Measurements from ENCODE around the gene TLE4. TPM values are rescaled to one million over a fixed set of nuclear protein-coding genes. Genes with fewer than 3 reads are reported as not detected.
A peak's percentile ranks its signal among the peaks of the same experiment; 100 is the strongest.

The TLE4 gene
- total RNA-seq, 1 donor from 2014 or later, result 55.6 TPM

DNA sequence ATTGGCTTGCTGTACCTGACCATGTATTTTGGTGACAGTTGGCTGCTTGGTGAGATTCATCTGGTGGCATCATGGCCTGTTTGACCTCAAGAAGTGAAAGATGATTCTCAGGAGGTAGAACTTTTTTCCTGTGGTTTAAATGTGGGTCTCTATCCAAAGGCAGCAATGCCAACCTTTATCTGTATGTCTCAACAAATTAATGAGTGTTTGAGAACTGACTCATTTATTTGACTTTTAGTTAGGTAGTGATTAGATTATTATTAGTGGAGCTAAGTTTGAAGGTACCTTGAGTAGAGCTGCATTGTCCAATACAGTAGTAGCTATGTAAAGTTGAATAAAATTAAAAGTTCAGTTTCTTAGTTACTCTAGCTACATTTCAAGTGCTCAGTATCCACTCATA, 48.2 kb downstream of the TLE4 start:
- H3K36me3 Mint-ChIP-seq (ENCODE audit: insufficient read depth), result peaks cover 2% of the 10 kb centered on the region
- TF ChIP-seq, protein P1, sequence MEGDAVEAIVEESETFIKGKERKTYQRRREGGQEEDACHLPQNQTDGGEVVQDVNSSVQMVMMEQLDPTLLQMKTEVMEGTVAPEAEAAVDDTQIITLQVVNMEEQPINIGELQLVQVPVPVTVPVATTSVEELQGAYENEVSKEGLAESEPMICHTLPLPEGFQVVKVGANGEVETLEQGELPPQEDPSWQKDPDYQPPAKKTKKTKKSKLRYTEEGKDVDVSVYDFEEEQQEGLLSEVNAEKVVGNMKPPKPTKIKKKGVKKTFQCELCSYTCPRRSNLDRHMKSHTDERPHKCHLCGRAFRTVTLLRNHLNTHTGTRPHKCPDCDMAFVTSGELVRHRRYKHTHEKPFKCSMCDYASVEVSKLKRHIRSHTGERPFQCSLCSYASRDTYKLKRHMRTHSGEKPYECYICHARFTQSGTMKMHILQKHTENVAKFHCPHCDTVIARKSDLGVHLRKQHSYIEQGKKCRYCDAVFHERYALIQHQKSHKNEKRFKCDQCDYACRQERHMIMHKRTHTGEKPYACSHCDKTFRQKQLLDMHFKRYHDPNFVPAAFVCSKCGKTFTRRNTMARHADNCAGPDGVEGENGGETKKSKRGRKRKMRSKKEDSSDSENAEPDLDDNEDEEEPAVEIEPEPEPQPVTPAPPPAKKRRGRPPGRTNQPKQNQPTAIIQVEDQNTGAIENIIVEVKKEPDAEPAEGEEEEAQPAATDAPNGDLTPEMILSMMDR (IDR thresholded peaks at IDR 0.05; ENCODE audit: unreplicated experiment), result no peak
- H3K27me3 Mint-ChIP-seq, result no peaks in the 10 kb centered on the region
- H3K4me3 Mint-ChIP-seq (ENCODE audit: low read depth), result no peak overlapping the region
- peaks cover 6% of the 10 kb centered on the region for H3K9me3 Mint-ChIP-seq (ENCODE audit: low read depth)
- no peak for DNase-seq (ENCODE audit: low spot score, unreplicated experiment)
- H3K27ac Mint-ChIP-seq, result no peak overlapping the region
- peaks cover 26% of the 10 kb centered on the region for H3K4me1 Mint-ChIP-seq (ENCODE audit: low read depth)

DNA sequence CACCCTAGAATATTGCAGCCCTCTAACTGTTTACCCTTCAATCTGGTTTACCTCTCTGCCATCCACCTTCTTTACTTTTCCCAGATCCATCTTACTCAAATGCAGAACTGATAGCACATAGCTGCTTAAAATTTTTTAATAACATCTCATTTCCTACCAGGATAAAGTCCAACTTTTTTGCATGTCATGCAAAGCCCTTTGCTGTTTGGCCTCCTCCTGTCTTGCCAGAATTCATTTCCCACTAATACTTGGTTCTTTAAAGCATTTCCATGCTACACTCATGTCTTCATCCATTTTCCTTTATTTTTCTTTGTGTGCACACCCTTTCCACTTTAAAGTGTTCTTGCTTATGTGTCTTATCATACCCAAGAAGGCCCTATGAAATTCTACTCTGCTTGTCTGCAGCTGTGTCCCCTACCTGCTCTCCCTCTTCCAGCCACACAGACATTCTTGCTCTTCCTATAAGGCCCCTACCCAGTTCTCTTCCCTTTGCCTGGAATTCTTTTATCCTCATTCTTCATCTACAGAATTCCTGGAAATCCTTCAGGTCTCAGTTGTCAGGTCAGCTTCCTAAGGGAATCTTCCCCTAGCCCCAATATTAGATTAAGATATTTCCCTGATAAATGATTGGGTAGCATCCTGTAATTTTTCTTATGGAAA, 50.3 kb downstream of the TLE4 start:
- TF ChIP-seq, protein P1 (IDR thresholded peaks at IDR 0.05; ENCODE audit: unreplicated experiment), result no peak
- Mint-ChIP-seq H3K27me3 (no peaks in the 10 kb centered on the region), H3K27ac (no peak overlapping the region), H3K4me3 (ENCODE audit: low read depth) (no peak overlapping the region), H3K36me3 (ENCODE audit: insufficient read depth) (peaks cover 2% of the 10 kb centered on the region), H3K4me1 (ENCODE audit: low read depth) (peaks cover 26% of the 10 kb centered on the region), H3K9me3 (ENCODE audit: low read depth) (peaks cover 6% of the 10 kb centered on the region)
- DNase-seq (ENCODE audit: low spot score, unreplicated experiment), result no peak

DNA sequence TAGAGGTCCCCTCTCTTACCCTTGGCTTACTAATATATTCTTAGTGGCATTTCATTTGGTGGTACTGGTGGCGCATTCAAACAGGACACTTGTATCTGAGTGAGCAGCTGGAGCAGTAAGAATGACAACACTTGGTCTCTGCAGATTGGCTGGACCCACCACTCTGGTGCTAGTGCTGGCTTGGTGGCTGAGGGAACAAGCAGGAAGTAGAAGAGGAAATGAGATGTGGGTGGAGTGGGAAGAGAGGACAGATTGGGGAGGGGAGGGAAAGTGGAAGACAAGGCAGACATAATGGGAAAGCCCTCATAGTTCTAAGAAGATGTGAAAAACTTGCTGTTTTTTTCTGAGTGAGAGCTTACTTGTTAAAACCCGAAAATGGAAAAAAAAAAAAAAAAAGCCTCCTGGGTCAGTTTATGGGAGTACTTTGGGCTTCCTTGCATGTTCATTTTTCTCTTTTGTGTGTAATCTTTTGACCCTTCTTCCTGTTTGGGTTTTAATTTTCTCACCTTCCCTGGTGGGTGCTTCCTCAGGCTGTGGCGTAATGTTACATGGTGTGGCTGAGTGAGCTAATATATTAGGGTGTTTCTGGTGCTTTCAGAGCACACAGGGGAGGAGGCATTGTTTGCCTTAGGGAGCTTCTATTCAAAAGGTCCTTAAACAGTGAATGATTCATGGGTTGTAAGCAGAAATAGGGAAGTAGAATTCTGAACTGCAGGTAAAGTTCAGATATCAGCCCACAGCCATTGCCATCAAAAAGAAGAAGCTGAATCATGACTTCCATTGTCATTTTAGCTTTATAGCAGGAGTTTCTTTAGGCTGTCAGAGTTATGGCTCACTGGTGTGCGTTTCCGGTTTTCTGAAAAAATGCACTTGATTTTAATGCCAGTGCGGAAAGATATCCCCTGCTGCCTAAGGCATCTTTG, 52.3 kb downstream of the TLE4 start:
- DNase-seq (ENCODE audit: low spot score, unreplicated experiment), result no peak
- Mint-ChIP-seq H3K4me3 (ENCODE audit: low read depth) (no peak overlapping the region), H3K36me3 (ENCODE audit: insufficient read depth) (peaks cover 2% of the 10 kb centered on the region), H3K4me1 (ENCODE audit: low read depth) (peaks cover 26% of the 10 kb centered on the region), H3K9me3 (ENCODE audit: low read depth) (peaks cover 6% of the 10 kb centered on the region), H3K27ac (peak overlapping the region; percentile 90), H3K27me3 (no peaks in the 10 kb centered on the region)
- TF ChIP-seq, protein P1 (IDR thresholded peaks at IDR 0.05; ENCODE audit: unreplicated experiment), result no peak

DNA sequence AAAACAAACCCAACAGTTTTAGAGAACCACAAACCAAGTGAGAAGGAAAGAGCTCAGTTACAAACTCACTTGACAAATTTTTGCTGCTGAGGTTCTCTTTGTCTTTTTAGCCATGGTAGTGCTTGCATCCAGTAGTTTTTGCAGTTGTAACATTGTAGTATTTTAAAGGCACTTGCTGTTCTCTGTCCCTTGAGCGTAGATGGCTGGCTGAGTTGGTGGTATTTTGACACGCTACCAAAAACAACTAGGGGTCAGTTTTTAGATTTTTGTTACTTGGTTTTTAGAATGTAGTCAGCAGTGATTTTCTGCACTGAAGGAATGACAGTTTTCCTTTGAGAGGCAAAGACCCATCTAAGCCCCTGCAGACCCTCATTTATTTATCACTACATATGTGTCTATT, 58.0 kb downstream of the TLE4 start:
- Mint-ChIP-seq H3K36me3 (ENCODE audit: insufficient read depth) (no peaks in the 10 kb centered on the region), H3K9me3 (ENCODE audit: low read depth) (peaks cover under 1% of the 10 kb centered on the region), H3K27me3 (no peaks in the 10 kb centered on the region), H3K4me3 (ENCODE audit: low read depth) (no peak overlapping the region), H3K27ac (no peak overlapping the region), H3K4me1 (ENCODE audit: low read depth) (peaks cover 10% of the 10 kb centered on the region)
- no peak for DNase-seq (ENCODE audit: low spot score, unreplicated experiment)
- TF ChIP-seq, protein P1 (IDR thresholded peaks at IDR 0.05; ENCODE audit: unreplicated experiment), result no peak

DNA sequence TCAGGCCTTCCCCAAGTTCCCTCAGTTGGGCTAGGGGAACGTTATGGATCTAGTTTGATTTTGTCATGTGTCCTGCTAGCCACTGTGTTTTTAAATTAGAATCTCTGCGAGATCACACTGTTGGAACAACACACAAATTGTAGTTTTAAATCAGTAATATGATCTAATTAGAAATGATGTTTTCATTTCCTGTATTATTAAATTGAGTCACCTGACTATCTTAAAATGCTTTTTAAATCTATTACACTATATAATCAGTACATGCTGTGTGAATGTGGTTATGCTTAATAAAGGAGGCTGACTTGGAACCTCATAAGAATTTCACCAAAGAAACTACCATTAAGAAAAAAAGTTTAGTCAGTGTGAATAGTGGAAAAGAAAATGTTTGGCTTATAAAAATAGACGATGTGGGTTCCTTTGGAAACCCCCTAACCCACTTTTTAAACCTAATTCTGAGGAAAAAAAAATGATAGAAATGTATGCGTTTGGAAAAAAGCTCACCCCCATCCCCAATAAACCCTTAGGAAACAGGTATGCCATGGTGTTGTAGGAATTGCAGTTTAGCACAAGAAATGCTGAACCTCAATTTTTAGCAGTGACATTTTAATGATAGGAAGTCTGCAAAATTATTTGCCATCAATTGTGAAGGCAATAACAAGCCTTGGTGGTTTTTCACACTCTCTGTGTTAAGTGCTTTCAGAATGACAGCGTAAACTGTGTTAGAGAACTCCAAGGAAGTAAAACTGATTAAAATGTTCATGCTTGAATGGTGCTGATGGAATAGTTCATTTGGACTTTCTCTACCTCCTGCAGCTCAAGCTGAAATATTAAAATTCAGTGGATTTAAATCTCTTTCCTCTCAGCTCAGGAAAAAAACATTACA, 59.0 kb downstream of the TLE4 start:
- Mint-ChIP-seq H3K9me3 (ENCODE audit: low read depth) (no peaks in the 10 kb centered on the region), H3K36me3 (ENCODE audit: insufficient read depth) (no peaks in the 10 kb centered on the region), H3K27me3 (no peaks in the 10 kb centered on the region), H3K27ac (no peak overlapping the region), H3K4me1 (ENCODE audit: low read depth) (peaks cover 10% of the 10 kb centered on the region), H3K4me3 (ENCODE audit: low read depth) (no peak overlapping the region)
- no peak for DNase-seq (ENCODE audit: low spot score, unreplicated experiment)
- TF ChIP-seq, protein P1 (IDR thresholded peaks at IDR 0.05; ENCODE audit: unreplicated experiment), result no peak
